H1 (cell line): ENCODE measurements around the gene SCAMP3. TPM values are rescaled to one million over a fixed set of nuclear protein-coding genes. Genes with fewer than 3 reads are reported as not detected.

Experiments used
- BCL11A ChIP-seq, 2 experiments: IDR thresholded peaks; one replicate each; pipeline ENCODE4 v1.6.1; 2011; ENCODE audit warnings: low read depth in 2 of 2, low read length in 2 of 2, mild to moderate bottlenecking in 2 of 2
- CBX5 ChIP-seq: fragments of 300-800, 300-1000 bp; sonication (generic); IDR thresholded peaks from 2 replicates; pipeline ENCODE4 v1.7.1; 2016; ENCODE audit warnings: antibody characterized with exemption, low read length, low read depth
- CBX8 ChIP-seq: fragments of 300-800, 300-1000 bp; sonication (generic); IDR thresholded peaks from 2 replicates; pipeline ENCODE4 v1.7.1; 2016; ENCODE audit warnings: low read depth, low read length, borderline replicate concordance
- CEBPB ChIP-seq: IDR thresholded peaks from 2 replicates; pipeline ENCODE4 v1.6.1; 2012; ENCODE audit warnings: low read depth, low read length
- CREB1 ChIP-seq: IDR thresholded peaks from 2 replicates; pipeline ENCODE4 v1.6.1; 2012; ENCODE audit warnings: inconsistent platforms
- GTF2F1 ChIP-seq: IDR thresholded peaks from 2 replicates; pipeline ENCODE4 v1.6.1; 2012; ENCODE audit warnings: low read depth, low read length, improper control_type of control experiment, borderline replicate concordance
- KDM1A ChIP-seq: fragments of 200-600, 300-600 bp; sonication (generic); IDR thresholded peaks from 2 replicates; pipeline ENCODE4 v1.7.1; 2016; ENCODE audit warnings: mild to moderate bottlenecking, low read length, borderline replicate concordance
- KDM5A ChIP-seq: fragments of 200-600 bp; IDR thresholded peaks from 2 replicates; pipeline ENCODE4 v1.7.1; 2012; ENCODE audit warnings: mild to moderate bottlenecking, low read length, inconsistent platforms, mixed read lengths
- NRF1 ChIP-seq: IDR thresholded peaks from 2 replicates; pipeline ENCODE4 v1.6.1; 2011; ENCODE audit warnings: mild to moderate bottlenecking, low read depth, low read length, improper control_type of control experiment
- RBBP5 ChIP-seq: IDR thresholded peaks from 2 replicates; pipeline ENCODE4 v1.7.1; 2012; ENCODE audit warnings: low read depth, mild to moderate bottlenecking, inconsistent platforms, low read length, moderate library complexity, borderline replicate concordance
- RXRA ChIP-seq: IDR thresholded peaks from 2 replicates; pipeline ENCODE4 v1.6.1; 2011; ENCODE audit warnings: low read depth, mild to moderate bottlenecking, low read length, moderate library complexity; ENCODE audit not compliant: insufficient read depth
- SAP30 ChIP-seq: fragments of 300-600 bp; sonication (generic); IDR thresholded peaks from 2 replicates; pipeline ENCODE4 v1.7.1; 2012; ENCODE audit warnings: low read length, moderate library complexity, mild to moderate bottlenecking, inconsistent platforms; ENCODE audit not compliant: insufficient read depth, insufficient replicate concordance
- SP4 ChIP-seq: IDR thresholded peaks from 2 replicates; pipeline ENCODE4 v1.6.1; 2012; ENCODE audit warnings: low read length, inconsistent platforms
- TAF1 ChIP-seq: IDR thresholded peaks from 2 replicates; pipeline ENCODE4 v1.6.1; 2011; ENCODE audit warnings: mild to moderate bottlenecking, low read depth, low read length
- TBP ChIP-seq: IDR thresholded peaks from 2 replicates; pipeline ENCODE4 v1.6.1; 2011; ENCODE audit warnings: low read depth, low read length, improper control_type of control experiment
- TCF12 ChIP-seq: IDR thresholded peaks from 2 replicates; pipeline ENCODE4 v1.6.1; 2011; ENCODE audit warnings: low read depth, mild to moderate bottlenecking, low read length
- TEAD4 ChIP-seq: IDR thresholded peaks from 2 replicates; pipeline ENCODE4 v1.6.1; 2012; ENCODE audit warnings: low read depth, low read length, inconsistent platforms, mixed read lengths
- YY1 ChIP-seq: IDR thresholded peaks from 2 replicates; pipeline ENCODE4 v1.6.1; 2011; ENCODE audit warnings: low read depth, mild to moderate bottlenecking, low read length
- ZNF274 ChIP-seq: IDR thresholded peaks from 2 replicates; pipeline ENCODE4 v1.7.0; 2012; ENCODE audit warnings: low read length, borderline replicate concordance; ENCODE audit errors: extremely low read depth
- polyA plus RNA-seq, 7 experiments: library from polyadenylated mRNA; depleted of rRNA in 3 of 7; stranded (reverse) in 5 of 7; unstranded in 2 of 7; fragments of >200 nt in 5 of 7; fragments of 200-250 nt in 2 of 7; gene quantifications; 1 replicate in 5 of 7; 2 replicates in 1 of 7; 4 replicates in 1 of 7; pipeline versions ENCODE4 v1.2.1 to v1.2.3, GENCODE V29; 2011 to 2013; ENCODE audit warnings: missing spikeins in 2 of 7, mixed read lengths in 2 of 7
- total RNA-seq: library from RNA; stranded (reverse); fragmentation: NEBNext Ultra II Directional; extraction: Animal tissue kit (Norgen Biotek cat#: 25700); gene quantifications from 2 replicates; pipeline ENCODE4 v1.2.1, GENCODE V29; 2021
- TF ChIP-seq, protein P1 (sequence below): IDR thresholded peaks from 2 replicates; pipeline ENCODE4 v1.6.1; 2012; ENCODE audit warnings: inconsistent platforms
- TF ChIP-seq, protein P2 (sequence below): IDR thresholded peaks from 2 replicates; pipeline ENCODE4 v1.6.1; 2012; ENCODE audit warnings: inconsistent platforms

Gene SCAMP3
- total and polyA plus RNA-seq, 2 of the 8 experiments (the other 6 are each of a cell fraction or from before 2014, with no cell fraction given), result 48.9 to 143 TPM

DNA sequence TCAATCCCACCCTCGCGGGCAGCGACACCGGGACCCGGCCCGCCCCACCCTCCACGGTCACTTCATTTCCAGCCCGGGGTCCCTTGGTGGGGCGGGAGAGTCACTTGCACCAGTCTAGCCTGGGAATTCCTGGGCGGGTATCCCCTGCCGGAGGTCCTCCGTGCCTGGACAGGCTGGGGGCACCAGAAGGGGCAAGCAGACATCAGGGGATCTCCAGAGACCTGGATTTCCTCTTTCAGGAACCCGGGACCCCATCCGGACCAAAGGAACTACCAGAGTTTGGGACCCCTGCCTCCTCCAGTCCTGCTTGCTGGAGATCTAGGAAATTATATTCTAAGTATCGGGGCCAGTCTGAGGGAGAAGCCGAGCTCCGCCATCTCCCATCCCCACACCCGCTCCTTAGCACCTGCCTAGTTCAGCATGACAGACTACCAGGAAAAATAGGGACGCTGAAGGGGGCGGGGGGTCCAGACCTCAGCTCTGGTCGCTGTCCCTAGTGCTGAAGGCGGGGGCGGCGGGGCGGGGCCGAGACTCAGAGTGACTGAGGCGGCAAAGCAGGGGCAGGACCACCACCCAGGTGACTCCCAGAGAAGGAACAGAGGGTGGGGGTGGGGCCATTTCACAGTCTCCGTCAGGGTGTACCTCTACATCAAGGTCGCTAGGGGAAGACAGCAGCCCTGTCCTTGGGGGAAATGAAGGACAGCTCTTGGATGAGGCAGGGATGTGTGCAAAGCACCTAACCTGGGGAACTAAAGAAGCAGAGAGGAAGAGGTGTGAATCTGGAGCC is 15.9 kb upstream of the SCAMP3 start (continued):
- TF ChIP-seq CBX8 (no peak), SP4 (no peak), TEAD4 (no peak), TBP (no peak), CEBPB (no peak), GTF2F1 (no peak), KDM5A (no peak), CREB1 (no peak), ZNF274 (no peak), TAF1 (no peak), BCL11A (IDR thresholded peaks at IDR 0.05; ENCODE audit: low read depth in 2 of 2, low read length in 2 of 2) (no peak), SAP30 (peak; percentile 85), KDM1A (no peak), YY1 (peak; percentile 51; the same call in 1 of the 2 replicates), TCF12 (0 out of 2 replicates have a peak, but pooled peaks have one; percentile 61), RXRA (no peak), RBBP5 (no peak), CBX5 (no peak), NRF1 (no peak)
- TF ChIP-seq, protein P1, sequence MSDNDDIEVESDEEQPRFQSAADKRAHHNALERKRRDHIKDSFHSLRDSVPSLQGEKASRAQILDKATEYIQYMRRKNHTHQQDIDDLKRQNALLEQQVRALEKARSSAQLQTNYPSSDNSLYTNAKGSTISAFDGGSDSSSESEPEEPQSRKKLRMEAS, result peak; percentile 53; the same call in 1 of the 2 replicates
- TF ChIP-seq, protein P2, sequence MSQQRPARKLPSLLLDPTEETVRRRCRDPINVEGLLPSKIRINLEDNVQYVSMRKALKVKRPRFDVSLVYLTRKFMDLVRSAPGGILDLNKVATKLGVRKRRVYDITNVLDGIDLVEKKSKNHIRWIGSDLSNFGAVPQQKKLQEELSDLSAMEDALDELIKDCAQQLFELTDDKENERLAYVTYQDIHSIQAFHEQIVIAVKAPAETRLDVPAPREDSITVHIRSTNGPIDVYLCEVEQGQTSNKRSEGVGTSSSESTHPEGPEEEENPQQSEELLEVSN, result no peak
